Ovary (tissue), 3 donors: ENCODE measurements around the gene ASRGL1.

Experiments used
- EP300 ChIP-seq: sonication (generic); formaldehyde crosslinking; IDR thresholded peaks from one replicate; pipeline ENCODE4 v1.6.1; 2017; ENCODE audit warnings: antibody characterized with exemption
- POLR2A ChIP-seq: fragments of 450-650 bp; IDR thresholded peaks from one replicate; pipeline ENCODE4 v1.6.1; 2017; ENCODE audit warnings: antibody characterized with exemption, mild to moderate bottlenecking, moderate library complexity
- TF ChIP-seq, protein P1 (sequence below), 3 donors: fragments of 450-650 bp in 2 of 3; fragments of 200-600 bp in 1 of 3; IDR thresholded peaks; one replicate each; pipeline versions ENCODE4 v1.5.1 to v1.8.0; 2016 to 2022; ENCODE audit warnings: antibody characterized with exemption in 3 of 3, mild to moderate bottlenecking in 1 of 3
- donor health status: DM: no; HTN: no; CAD: no.

DNA sequence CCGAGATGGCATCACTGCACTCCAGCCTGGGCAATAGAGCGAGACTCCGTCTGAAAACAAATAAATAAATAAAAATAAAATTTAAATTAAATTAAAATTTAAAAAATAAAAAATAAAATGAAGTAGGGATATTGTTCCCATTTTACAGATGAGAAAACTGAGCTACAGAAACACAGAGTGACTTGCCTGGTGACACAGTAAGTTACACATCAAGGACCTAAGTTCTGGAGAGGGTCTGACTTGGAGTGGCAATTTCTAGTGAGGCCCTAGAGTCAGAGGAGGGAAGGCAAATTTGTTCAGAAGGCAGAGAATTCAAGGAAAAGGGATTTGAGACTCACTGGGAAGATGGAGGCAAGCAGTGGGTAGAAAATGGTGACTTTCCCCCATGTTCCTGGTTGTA is 83.6 kb downstream of the ASRGL1 start:
- TF ChIP-seq, protein P1, sequence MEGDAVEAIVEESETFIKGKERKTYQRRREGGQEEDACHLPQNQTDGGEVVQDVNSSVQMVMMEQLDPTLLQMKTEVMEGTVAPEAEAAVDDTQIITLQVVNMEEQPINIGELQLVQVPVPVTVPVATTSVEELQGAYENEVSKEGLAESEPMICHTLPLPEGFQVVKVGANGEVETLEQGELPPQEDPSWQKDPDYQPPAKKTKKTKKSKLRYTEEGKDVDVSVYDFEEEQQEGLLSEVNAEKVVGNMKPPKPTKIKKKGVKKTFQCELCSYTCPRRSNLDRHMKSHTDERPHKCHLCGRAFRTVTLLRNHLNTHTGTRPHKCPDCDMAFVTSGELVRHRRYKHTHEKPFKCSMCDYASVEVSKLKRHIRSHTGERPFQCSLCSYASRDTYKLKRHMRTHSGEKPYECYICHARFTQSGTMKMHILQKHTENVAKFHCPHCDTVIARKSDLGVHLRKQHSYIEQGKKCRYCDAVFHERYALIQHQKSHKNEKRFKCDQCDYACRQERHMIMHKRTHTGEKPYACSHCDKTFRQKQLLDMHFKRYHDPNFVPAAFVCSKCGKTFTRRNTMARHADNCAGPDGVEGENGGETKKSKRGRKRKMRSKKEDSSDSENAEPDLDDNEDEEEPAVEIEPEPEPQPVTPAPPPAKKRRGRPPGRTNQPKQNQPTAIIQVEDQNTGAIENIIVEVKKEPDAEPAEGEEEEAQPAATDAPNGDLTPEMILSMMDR (IDR thresholded peaks at IDR 0.05) = no peak
- no peak for TF ChIP-seq POLR2A
- TF ChIP-seq EP300 = no peak
